Stimulated activated CD4-positive, alpha-beta T cell treated with anti-CD3 and anti-CD28 coated beads, Interleukin-15, amount 100 ng/mL, for 48 hours (primary cell): ENCODE measurements around the gene KRTAP9-9.
"Not testable (repeated sequence)": the region's sequence is repeated elsewhere in the genome, so short reads cannot be mapped to it uniquely, and the experiment has no call there.

Experiments used
- DNase-seq, 2 donors: peaks; one replicate each; pipeline ENCODE4 v3.0.0-alpha.2; 2020; ENCODE audit warnings: low read depth in 2 of 2

The KRTAP9-9 gene

DNA sequence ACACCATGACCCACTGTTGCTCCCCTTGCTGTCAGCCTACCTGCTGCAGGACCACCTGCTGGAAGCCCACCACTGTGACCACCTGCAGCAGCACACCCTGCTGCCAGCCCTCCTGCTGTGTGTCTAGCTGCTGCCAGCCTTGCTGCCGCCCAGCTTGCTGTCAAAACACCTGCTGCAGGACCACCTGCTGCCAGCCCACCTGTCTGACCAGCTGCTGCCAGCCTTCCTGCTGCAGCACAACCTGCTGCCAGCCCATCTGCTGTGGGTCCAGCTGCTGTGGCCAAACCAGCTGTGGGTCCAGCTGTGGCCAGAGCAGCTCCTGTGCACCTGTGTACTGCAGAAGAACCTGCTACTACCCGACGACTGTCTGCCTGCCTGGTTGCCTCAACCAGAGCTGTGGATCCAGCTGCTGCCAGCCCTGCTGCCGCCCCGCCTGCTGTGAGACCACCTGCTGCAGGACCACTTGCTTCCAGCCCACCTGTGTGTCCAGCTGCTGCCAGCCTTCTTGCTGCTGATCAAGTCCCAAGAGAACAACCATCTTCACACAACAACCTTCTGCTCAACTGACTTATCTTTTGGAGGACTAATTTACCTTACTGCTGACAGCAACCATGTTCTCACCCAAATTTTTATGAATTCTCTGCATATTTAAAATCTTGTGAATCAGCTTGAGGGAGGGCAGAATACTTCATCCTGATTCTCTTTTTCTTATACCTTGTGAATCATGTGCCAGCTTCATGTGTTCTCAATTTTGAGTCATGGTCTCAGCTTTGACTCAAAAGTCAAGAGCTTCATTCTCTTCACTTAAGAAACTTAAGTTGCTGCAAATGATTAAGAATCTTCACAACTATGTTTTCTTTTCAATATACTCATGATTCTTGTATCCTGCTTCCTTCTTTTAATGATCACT lies at the start of gene KRTAP9-9:
Gene KRTAP9-9 (plus strand): TSS at position 4 of the 910 bp plus-strand sequence.
- not testable (repeated sequence) for DNase-seq

DNA sequence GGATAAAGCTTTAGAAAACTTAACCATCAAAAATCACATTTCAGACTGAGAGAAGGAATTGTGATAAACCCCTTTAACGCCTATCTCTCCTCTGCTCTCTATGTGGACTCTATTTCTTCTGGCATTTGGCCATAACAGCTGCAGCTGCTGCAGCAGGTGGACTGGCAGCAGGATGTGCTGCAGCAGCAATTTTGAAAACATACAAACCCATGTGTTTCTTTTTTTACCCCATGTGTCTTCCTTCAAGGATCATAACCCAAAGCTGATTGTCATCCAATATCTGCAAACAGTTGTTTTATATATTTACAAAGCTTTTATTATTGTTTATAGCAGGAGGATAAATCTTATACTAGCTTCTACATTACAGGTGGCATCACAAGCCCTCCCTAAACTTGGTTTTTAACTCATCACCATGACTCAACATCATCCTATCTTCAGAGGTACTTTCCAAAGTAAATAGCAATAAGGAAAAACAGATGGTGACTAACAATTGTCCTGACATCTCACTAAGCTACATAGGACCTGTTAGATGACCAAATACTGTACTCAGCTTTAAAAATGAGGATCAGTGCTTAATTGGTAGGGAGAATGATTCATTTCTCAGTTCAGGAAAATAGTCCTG lies 43.2 kb upstream of the KRTAP9-9 start:
- no peak for DNase-seq

DNA sequence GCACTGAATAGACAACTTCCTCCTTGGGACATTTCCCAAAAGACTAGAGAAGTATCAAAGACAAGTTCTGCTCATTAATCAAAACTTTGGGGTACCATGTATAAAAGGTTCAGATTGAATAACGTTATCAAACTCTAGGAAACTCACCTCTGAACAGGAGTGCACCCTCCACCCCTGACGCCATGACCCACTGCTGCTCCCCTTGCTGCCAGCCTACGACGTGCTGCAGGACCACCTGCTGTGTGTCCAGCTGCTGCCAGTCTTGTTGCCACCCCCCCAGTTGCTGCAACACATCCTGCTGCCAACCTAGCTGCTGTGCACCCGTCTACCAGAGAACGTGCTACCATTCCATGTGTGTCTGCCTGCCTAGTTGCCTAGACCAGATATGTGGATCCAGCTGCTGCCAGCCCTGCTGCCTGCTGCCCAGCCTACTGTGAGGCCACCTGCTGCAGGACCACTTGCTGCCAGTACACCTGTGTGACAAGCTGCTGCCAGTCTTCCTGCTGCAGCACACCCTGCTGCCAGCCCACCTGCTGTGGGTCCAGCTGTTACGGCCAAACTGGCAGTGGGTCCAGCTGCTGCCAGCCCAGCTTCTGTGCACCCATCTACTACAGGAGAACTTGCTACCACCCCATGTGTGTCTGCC lies 42.5 kb upstream of the KRTAP9-9 start:
- no peak for DNase-seq

GRCh38 chr17:41215681-41216080 lies 39.5 kb upstream of the KRTAP9-9 start:
- DNase-seq = no peak

DNA sequence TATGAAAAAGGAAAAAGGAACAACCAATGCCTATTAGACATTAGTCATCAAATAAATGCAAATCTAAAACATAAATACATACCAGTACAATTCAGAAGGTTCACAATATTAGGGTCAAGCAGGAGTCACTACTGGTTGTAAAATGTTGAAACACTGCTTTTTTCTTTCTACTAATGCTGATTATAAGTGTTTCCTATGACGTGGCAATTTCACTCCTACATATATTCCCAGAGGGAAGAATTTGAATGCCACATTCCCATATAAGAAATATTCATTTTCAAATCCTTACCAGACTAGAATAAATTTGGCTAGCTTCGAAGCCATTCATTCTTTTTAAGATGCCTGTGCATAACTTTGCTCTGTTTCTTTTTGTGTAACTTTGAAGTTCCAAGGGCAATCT lies 31.4 kb upstream of the KRTAP9-9 start:
- DNase-seq = no peak

GRCh38 chr17:41226051-41226450 lies 29.1 kb upstream of the KRTAP9-9 start:
- DNase-seq = no peak

- not testable (repeated sequence) for DNase-seq
Measured at GRCh38 chr17:41226598-41227095, 28.5 kb upstream of the KRTAP9-9 start, which contains the start of gene KRTAP9-2. Gene KRTAP9-2, plus strand, starts transcription at chr17:41226648. Its CDS starts 7 bp downstream, at chr17:41226655.

- DNase-seq = no peak
Measured at GRCh38 chr17:41230094-41230493, 25.1 kb upstream of the KRTAP9-9 start.

DNA sequence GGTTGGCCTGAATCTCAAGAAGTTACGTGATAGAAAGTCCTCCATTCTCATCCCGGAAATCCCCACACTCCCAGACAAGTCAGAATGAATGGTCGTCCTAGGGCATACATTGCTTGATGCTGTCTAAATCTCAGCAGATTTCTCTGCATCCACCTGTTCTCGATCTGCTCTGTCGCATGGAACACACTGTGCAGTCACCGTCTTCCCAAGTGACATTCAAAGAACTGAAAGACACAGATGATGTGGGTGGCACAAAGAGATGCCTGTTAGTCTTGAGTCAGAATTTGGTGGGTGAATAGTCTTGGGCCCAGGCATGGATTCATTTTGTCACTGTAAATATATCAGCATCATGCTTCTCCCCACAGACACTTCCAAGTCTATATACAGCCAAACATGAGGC lies 23.5 kb upstream of the KRTAP9-9 start:
- no peak for DNase-seq

GRCh38 chr17:41232399-41233105 lies 22.6 kb upstream of the KRTAP9-9 start, which contains the start of gene KRTAP9-3:
Gene KRTAP9-3, plus strand, starts transcription at chr17:41232449. Its CDS starts 53 bp downstream, at chr17:41232502.
- not testable (repeated sequence) for DNase-seq

- not testable (repeated sequence) for DNase-seq
Measured at GRCh38 chr17:41237116-41237515, 18.1 kb upstream of the KRTAP9-9 start.

- DNase-seq = not testable (repeated sequence)
Measured at GRCh38 chr17:41237949-41238437, 17.2 kb upstream of the KRTAP9-9 start, which contains the start of gene KRTAP9-8. Gene KRTAP9-8, plus strand, starts transcription at chr17:41237999. Its CDS starts 53 bp downstream, at chr17:41238052.

- not testable (repeated sequence) for DNase-seq
Measured at GRCh38 chr17:41246995-41247787, 8.0 kb upstream of the KRTAP9-9 start.

- not testable (repeated sequence) for DNase-seq
Measured at GRCh38 chr17:41249637-41250240, 5.4 kb upstream of the KRTAP9-9 start, which contains the start of gene KRTAP9-4. Gene KRTAP9-4, plus strand, starts transcription at chr17:41249687. Its CDS starts 34 bp downstream, at chr17:41249721.

- no peak for DNase-seq
Measured at GRCh38 chr17:41251261-41251660, 3.9 kb upstream of the KRTAP9-9 start.

DNA sequence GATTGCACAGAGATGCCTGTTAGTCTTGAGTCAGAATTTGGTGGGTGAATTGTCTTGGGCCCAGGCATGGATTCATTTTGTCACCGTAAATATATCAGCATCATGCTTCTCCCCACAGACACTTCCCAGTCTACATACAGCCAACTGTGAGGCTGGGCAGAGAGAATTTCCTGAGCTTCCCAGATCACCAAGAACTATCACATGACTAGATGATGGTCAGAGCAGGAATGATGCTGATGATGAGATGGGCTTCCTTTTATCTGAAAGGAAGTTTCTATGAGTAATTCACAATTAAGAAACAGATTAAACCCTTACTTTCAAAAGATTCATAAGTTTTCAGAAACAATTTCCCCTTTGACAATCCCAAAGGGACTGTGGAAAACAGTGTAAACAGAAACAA lies 323 bp upstream of the KRTAP9-9 start:
- DNase-seq = no peak

DNA sequence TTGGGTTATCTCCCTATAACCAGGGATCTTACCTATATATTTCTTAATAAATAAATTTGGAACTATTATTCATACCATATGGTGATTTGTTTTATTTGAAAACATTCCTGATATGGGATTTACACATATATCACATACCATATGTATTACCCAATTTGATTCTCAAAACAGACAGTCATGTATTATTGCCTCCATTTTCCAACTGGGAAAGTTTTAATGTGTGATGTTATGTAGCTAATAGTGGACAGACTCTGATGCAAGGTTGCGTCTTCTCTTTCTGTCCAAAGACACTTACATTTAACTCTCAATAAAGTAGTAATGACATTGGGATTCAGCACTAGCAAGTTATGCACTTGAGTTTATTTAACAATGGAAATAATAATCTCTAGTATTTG lies 1.1 kb downstream of the KRTAP9-9 start:
- no peak for DNase-seq

DNA sequence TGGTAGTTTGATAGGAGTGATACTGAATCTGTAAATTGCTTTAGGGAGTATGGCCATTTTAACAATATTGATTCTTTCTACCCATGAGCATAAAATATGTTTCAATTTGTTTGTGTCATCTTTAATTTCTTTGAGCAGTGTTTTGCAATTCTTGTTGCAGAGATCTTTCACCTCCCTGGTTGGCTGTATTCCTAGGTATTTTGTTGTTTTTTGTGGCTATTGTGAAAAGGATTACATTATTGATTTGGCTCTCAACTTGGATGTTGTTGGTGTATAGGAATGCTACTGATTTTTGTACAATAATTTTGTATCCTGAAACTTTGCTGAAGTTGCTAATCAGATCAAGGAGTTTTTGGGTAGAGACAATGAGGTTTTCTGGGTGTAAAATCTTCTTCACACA lies 3.2 kb downstream of the KRTAP9-9 start:
- DNase-seq = no peak

GRCh38 chr17:41263212-41263611 lies 8.0 kb downstream of the KRTAP9-9 start:
- no peak for DNase-seq

DNA sequence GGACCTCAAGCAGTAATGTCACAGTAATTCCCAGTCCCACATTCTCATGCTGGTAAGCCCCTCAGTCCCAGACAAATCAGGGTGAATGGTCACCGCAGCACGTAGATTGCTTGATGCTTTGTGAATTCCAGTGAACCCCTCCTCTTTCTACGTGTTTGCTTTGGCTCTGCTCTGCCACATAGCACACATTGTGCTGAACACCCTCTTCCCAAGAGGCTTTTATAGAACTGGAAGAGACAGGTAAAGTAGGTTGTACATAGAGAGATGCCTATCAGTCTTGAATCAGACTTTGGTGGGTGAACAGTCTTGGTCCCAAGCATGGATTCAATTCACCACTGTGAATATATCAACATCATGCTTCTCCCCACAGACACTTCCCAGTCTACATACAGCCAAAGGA lies 9.4 kb downstream of the KRTAP9-9 start:
- no peak for DNase-seq
